Measurements from ENCODE around the gene STIMATE.

Gene STIMATE

GRCh38 chr3:52829482-52829881 is 67.9 kb downstream of the STIMATE start:
- Histone ChIP-seq H3K4me1 (ENCODE audit: control insufficient read depth, insufficient read depth, low read length) (peaks cover 12% of the 10 kb centered on the region; the same call in 1 of the 2 replicates), H3K36me3 (ENCODE audit: control insufficient read depth in 2 of 2, insufficient read depth in 1 of 2, low read length in 2 of 2) (no peaks in the 10 kb centered on the region), H3K9me3 (ENCODE audit: control insufficient read depth, insufficient read depth, low read depth, low read length) (no peaks in the 10 kb centered on the region), H3K4me3 (ENCODE audit: low read depth, low read length) (no peak overlapping the region), H3K27ac (ENCODE audit: extremely low read depth, low read depth, low read length) (no peak overlapping the region)
- CTCF ChIA-PET: interaction anchor here (1.5 kb wide), 1 partner anchor 19 kb away, joined by 3 read pairs; no protein-coding TSS in a partner anchor
- TF ChIP-seq ZSCAN4 (tag by site-specific recombination; IDR thresholded peaks at IDR 0.05) (no peak), ZNF473 (tag by site-specific recombination; IDR thresholded peaks at IDR 0.05) (no peak), ZBTB26 (tag by site-specific recombination; optimal IDR thresholded peaks at IDR 0.05) (no peak), ZNF624 (tag by site-specific recombination; IDR thresholded peaks at IDR 0.05) (no peak), ZNF664 (tag by site-specific recombination; IDR thresholded peaks at IDR 0.05) (no peak), ZNF202 (tag by site-specific recombination; IDR thresholded peaks at IDR 0.05; ENCODE audit: borderline replicate concordance) (no peak), ZNF18 (tag by site-specific recombination; IDR thresholded peaks at IDR 0.05) (no peak), ZNF514 (tag by site-specific recombination; IDR thresholded peaks at IDR 0.05) (no peak), ZNF768 (tag by site-specific recombination; IDR thresholded peaks at IDR 0.05) (no peak), ZNF654 (tag by site-specific recombination; IDR thresholded peaks at IDR 0.05; ENCODE audit: low read depth) (no peak), ZNF184 (tag by site-specific recombination; IDR thresholded peaks at IDR 0.05) (no peak), ZNF112 (tag by site-specific recombination; IDR thresholded peaks at IDR 0.05) (no peak), ELK4 (IDR thresholded peaks at IDR 0.05; ENCODE audit: borderline replicate concordance, low read depth, low read length) (no peak)
- POLR2A ChIA-PET: no interaction called here

- ChIA-PET CTCF (interaction anchor here (1.5 kb wide), 1 partner anchor 20 kb away, joined by 3 read pairs; no protein-coding TSS in a partner anchor), POLR2A (interaction anchor here (0.6 kb wide), 1 partner anchor 57 kb away, joined by 10 read pairs; no protein-coding TSS in a partner anchor)
These were observed 69.4 kb downstream of the STIMATE start for GRCh38 chr3:52827866-52828376.

More at GRCh38 chr3:52827866-52828376, 69.4 kb downstream of the STIMATE start:
- H3K27ac ChIP-seq (ENCODE audit: extremely low read depth, low read depth, low read length): no peak overlapping the region
- peaks cover 12% of the 10 kb centered on the region; the same call in 1 of the 2 replicates for H3K4me1 ChIP-seq (ENCODE audit: control insufficient read depth, insufficient read depth, low read length)
- TF ChIP-seq ZNF280C (tag by site-specific recombination; IDR thresholded peaks at IDR 0.05) (no peak), ZNF362 (tag by site-specific recombination; IDR thresholded peaks at IDR 0.05) (no peak), ZNF837 (tag by site-specific recombination; IDR thresholded peaks at IDR 0.05) (no peak), INSM2 (tag by site-specific recombination; IDR thresholded peaks at IDR 0.05) (no peak), SCRT2 (tag by site-specific recombination; IDR thresholded peaks at IDR 0.05) (0 out of 2 replicates have a peak, but pooled peaks have one; percentile 25)
- H3K9me3 ChIP-seq (ENCODE audit: control insufficient read depth, insufficient read depth, low read depth, low read length): no peaks in the 10 kb centered on the region
- H3K4me3 ChIP-seq (ENCODE audit: low read depth, low read length): no peak overlapping the region
- H3K36me3 ChIP-seq (ENCODE audit: control insufficient read depth in 2 of 2, insufficient read depth in 1 of 2, low read length in 2 of 2): peaks cover 0 to 4% of the 10 kb centered on the region in 2 experiments; a peak in 1 of 3 replicates

Data from HEK293 (cell line).